DOHH2 (cell line): ENCODE measurements around the gene USP16.
A peak's percentile ranks its signal among the peaks of the same experiment; 100 is the strongest.

Experiments used
- H3F3A ChIP-seq: fragments of 200-600 bp; sonication (generic), shearing (Covaris generic); 2 replicates; pipeline ENCODE4 v1.6.0; 2016; ENCODE audit warnings: antibody characterized with exemption, mild to moderate bottlenecking; ENCODE audit not compliant: control insufficient read depth, insufficient read depth
- H3K27ac ChIP-seq: fragments of 200-600 bp; sonication (generic); 2 replicates; pipeline ENCODE4 v1.5.1; 2014; ENCODE audit warnings: low read depth, mild to moderate bottlenecking, low read length, moderate library complexity
- H3K27me3 ChIP-seq: fragments of 200-600 bp; sonication (generic); 2 replicates; pipeline ENCODE4 v1.6.1; 2014; ENCODE audit warnings: mild to moderate bottlenecking, low read length, mixed read lengths; ENCODE audit not compliant: control insufficient read depth
- H3K36me3 ChIP-seq: fragments of 200-600 bp; sonication (generic); 2 replicates; pipeline ENCODE4 v1.6.1; 2014; ENCODE audit warnings: mild to moderate bottlenecking, low read length, moderate library complexity, mixed read lengths; ENCODE audit not compliant: control insufficient read depth
- H3K4me1 ChIP-seq: fragments of 200-600 bp; sonication (generic); 2 replicates; pipeline ENCODE4 v1.6.1; 2014; ENCODE audit warnings: mild to moderate bottlenecking, low read length, mixed read lengths; ENCODE audit not compliant: control insufficient read depth
- H3K4me2 ChIP-seq: fragments of 200-600 bp; sonication (generic); 2 replicates; pipeline ENCODE4 v1.6.0; 2014; ENCODE audit warnings: mild to moderate bottlenecking, low read length, moderate library complexity
- H3K4me3 ChIP-seq: fragments of 200-600 bp; sonication (generic); 2 replicates; pipeline ENCODE4 v1.5.1; 2014; ENCODE audit warnings: mild to moderate bottlenecking, low read length, mixed read lengths
- H3K79me2 ChIP-seq: fragments of 200-600 bp; sonication (generic); 2 replicates; pipeline ENCODE4 v1.6.1; 2014; ENCODE audit warnings: mild to moderate bottlenecking, low read length, mixed read lengths; ENCODE audit not compliant: control insufficient read depth
- H3K9me2 ChIP-seq: fragments of 200-600 bp; sonication (generic); replicated peaks from 2 replicates; pipeline ENCODE4 v1.6.1; 2014; ENCODE audit warnings: mild to moderate bottlenecking, low read length, mixed read lengths; ENCODE audit not compliant: control insufficient read depth
- H3K9me3 ChIP-seq: fragments of 200-600 bp; sonication (generic); 2 replicates; pipeline ENCODE4 v1.6.1; 2014; ENCODE audit warnings: antibody characterized with exemption, low read length, mixed read lengths; ENCODE audit not compliant: control insufficient read depth, insufficient read depth
- H4K20me1 ChIP-seq: fragments of 200-600 bp; sonication (generic); 2 replicates; pipeline ENCODE4 v1.6.0; 2014; ENCODE audit warnings: low read depth, mild to moderate bottlenecking, antibody characterized with exemption, low read length, moderate library complexity; ENCODE audit not compliant: control insufficient read depth, insufficient read depth
- EZH2phosphoT487 ChIP-seq: fragments of 200-600 bp; sonication (generic); IDR thresholded peaks from 2 replicates; pipeline ENCODE4 v1.6.1; 2017; ENCODE audit warnings: borderline replicate concordance, mild to moderate bottlenecking, antibody characterized with exemption, low read length, moderate library complexity, mixed read lengths
- TF ChIP-seq, protein P1 (sequence below): fragments of 200-600 bp; sonication (generic); IDR thresholded peaks from one replicate; pipeline ENCODE4 v1.5.1; 2014; ENCODE audit warnings: antibody characterized with exemption, mild to moderate bottlenecking, low read depth, low read length; ENCODE audit not compliant: poor library complexity, severe bottlenecking

USP16 gene

DNA sequence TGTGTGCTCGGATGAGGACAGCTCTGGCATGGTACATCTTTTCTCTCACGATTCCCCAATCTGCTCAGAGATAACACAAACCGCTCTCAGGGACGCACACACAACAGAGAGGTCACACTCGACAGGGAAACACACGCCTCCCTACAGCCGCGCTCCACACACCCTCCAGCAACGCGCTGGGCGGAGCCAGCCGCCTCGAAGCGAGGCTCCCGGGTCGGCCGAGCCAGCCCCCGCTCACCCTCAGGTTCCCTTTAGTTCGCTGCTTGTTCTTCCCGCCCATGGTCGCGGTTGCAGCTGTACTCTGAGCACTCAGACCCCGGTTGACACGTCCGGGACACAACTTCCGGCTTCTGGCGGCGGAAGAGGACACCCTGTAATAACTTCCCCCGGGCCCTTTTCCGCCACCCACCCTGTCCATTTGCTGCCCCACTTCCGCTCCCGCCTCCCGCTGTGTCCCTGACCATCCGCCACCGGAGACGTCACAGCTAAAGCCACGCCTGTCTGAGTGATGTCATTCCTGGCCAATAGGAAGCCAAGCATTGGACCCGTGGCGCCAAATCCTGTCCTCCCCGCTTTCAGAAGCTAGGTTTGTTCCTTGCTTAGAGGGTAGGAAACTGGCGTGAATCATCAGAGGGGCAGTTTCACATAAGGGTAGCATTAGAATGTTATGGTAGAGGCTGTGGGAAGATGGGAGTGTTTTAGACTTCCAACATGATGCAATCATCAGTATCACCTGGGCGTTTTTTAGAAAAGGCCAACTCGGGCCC is 31.8 kb upstream of the USP16 start, which contains the start of gene LTN1:
Gene LTN1 (minus strand): TSS at position 352 of the 767 bp plus-strand sequence. CDS start 72 bp downstream, at position 280.
- TF ChIP-seq EZH2phosphoT487, result no peak
- TF ChIP-seq, protein P1, sequence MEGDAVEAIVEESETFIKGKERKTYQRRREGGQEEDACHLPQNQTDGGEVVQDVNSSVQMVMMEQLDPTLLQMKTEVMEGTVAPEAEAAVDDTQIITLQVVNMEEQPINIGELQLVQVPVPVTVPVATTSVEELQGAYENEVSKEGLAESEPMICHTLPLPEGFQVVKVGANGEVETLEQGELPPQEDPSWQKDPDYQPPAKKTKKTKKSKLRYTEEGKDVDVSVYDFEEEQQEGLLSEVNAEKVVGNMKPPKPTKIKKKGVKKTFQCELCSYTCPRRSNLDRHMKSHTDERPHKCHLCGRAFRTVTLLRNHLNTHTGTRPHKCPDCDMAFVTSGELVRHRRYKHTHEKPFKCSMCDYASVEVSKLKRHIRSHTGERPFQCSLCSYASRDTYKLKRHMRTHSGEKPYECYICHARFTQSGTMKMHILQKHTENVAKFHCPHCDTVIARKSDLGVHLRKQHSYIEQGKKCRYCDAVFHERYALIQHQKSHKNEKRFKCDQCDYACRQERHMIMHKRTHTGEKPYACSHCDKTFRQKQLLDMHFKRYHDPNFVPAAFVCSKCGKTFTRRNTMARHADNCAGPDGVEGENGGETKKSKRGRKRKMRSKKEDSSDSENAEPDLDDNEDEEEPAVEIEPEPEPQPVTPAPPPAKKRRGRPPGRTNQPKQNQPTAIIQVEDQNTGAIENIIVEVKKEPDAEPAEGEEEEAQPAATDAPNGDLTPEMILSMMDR, result no peak
- no peaks in the 10 kb centered on the region for H3K27me3 ChIP-seq

DNA sequence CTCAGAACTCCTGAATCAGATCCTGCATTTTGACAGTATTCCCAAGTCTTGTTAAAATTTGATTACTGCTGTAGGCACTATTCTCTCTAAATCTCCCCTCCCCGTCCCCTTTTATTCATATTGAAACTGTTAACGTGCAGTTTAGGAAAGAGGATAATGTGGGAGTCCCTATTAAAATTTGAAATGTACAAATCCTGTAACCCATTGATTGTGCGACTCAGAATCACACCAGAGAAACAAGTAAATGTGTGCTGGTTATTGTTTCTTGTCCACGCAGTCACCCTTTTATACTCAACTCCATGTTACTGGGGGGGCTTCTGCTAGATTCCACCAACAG is 31.2 kb upstream of the USP16 start:
- Histone ChIP-seq H3K36me3 (peaks cover 10% of the 10 kb centered on the region; the same call in 1 of the 2 replicates), H3K9me3 (no peaks in the 10 kb centered on the region), H4K20me1 (no peaks in the 10 kb centered on the region), H3K4me1 (peaks cover 23% of the 10 kb centered on the region), H3K27me3 (no peaks in the 10 kb centered on the region), H3K27ac (peak overlapping the region; percentile 81), H3F3A (peaks cover 7% of the 10 kb centered on the region), H3K4me2 (peak overlapping the region; percentile 79), H3K79me2 (peaks cover 40% of the 10 kb centered on the region), H3K9me2 (no peaks in the 10 kb centered on the region), H3K4me3 (peak overlapping the region; percentile 86)
- TF ChIP-seq EZH2phosphoT487, result no peak
- TF ChIP-seq, protein P1, result no peak

More for the DNA sequence above, 31.8 kb upstream of the USP16 start, which contains the start of gene LTN1:
- Histone ChIP-seq H3F3A (peaks cover 7% of the 10 kb centered on the region), H3K79me2 (peaks cover 45% of the 10 kb centered on the region), H3K4me3 (peak within 1 kb of the TSS; percentile 86), H4K20me1 (no peaks in the 10 kb centered on the region), H3K36me3 (peaks cover 10% of the 10 kb centered on the region; the same call in 1 of the 2 replicates), H3K9me2 (no peaks in the 10 kb centered on the region), H3K4me2 (peak within 1 kb of the TSS; percentile 79), H3K4me1 (peaks cover 23% of the 10 kb centered on the region), H3K9me3 (no peaks in the 10 kb centered on the region), H3K27ac (peak within 1 kb of the TSS; percentile 81)

DNA sequence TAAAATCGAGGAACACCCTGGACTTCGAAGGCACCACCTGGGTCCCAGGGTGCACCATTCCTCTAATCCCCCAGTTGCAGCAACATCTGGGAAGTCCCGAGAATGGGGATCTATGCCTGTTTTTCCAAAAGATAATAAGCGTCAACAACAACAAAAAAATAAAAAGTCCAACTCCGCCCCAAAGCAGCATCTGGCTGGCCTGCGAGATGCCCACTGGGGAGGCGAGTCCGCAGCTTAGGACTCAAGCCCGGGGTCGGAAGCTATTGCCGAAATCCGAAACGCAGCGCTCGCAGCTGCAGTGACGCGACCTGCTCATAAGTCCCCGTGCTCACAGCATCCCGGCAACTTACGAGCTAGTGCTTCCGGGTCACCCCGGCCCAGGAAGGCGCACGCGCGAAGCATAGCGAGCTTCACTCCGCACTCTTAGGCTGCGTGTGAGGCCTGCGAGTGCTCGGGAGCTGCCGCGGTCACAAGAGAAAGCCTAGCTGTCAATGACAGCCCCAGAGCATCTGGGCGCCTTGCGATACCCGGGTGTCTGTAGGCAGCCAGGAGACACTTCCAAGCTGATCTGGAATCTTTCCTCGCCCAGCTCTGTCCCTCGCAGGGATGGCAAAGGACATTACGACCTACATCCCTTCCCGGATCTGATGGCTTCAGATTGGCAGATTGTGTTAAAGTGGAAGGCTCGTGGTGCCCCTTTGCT is 21.9 kb upstream of the USP16 start:
- H3F3A ChIP-seq, result peaks cover 13% of the 10 kb centered on the region
- H3K79me2 ChIP-seq, result peaks cover 14% of the 10 kb centered on the region
- no peaks in the 10 kb centered on the region for H4K20me1 ChIP-seq
- H3K4me3 ChIP-seq, result peak overlapping the region; percentile 100
- TF ChIP-seq, protein P1, result no peak
- no peak for TF ChIP-seq EZH2phosphoT487
- 0 out of 2 replicates have a peak, but pooled peaks cover 3% of the 10 kb centered on the region for H3K4me1 ChIP-seq
- H3K4me2 ChIP-seq, result peak overlapping the region; percentile 99
- no peaks in the 10 kb centered on the region for H3K9me3 ChIP-seq
- no peaks in the 10 kb centered on the region for H3K27me3 ChIP-seq
- peaks cover 26% of the 10 kb centered on the region for H3K36me3 ChIP-seq
- H3K27ac ChIP-seq, result peak overlapping the region; percentile 76
- no peaks in the 10 kb centered on the region for H3K9me2 ChIP-seq
